Nephron progenitor cell (in vitro differentiated cells): Measurements from ENCODE around the gene MTFP1.

Experiments
- DNase-seq: peaks from one replicate; pipeline ENCODE4 v3.0.0; 2021
- H3K27ac Mint-ChIP-seq: 2 replicates; pipeline ENCODE4 v1.8.0; 2021; ENCODE audit warnings: mild to moderate bottlenecking, moderate library complexity, mixed read lengths
- H3K27me3 Mint-ChIP-seq: 2 replicates; pipeline ENCODE4 v1.8.0; 2021; ENCODE audit warnings: mild to moderate bottlenecking, low read depth, mixed read lengths; ENCODE audit not compliant: poor library complexity
- H3K36me3 Mint-ChIP-seq: 2 replicates; pipeline ENCODE4 v1.8.0; 2021; ENCODE audit warnings: low read depth, mixed read lengths
- H3K4me1 Mint-ChIP-seq: 2 replicates; pipeline ENCODE4 v1.8.0; 2021; ENCODE audit warnings: mixed read lengths
- H3K4me3 Mint-ChIP-seq: 2 replicates; pipeline ENCODE4 v1.8.0; 2021; ENCODE audit warnings: mild to moderate bottlenecking, moderate library complexity, mixed read lengths
- H3K9me3 Mint-ChIP-seq: 2 replicates; pipeline ENCODE4 v1.8.0; 2021; ENCODE audit warnings: mild to moderate bottlenecking, moderate library complexity, mixed read lengths
- CTCF ChIP-seq: fragments of 200-600 bp; sonication (generic); IDR thresholded peaks from 2 replicates; pipeline ENCODE4 v1.5.0; 2021; ENCODE audit warnings: antibody characterized with exemption

Gene MTFP1

DNA sequence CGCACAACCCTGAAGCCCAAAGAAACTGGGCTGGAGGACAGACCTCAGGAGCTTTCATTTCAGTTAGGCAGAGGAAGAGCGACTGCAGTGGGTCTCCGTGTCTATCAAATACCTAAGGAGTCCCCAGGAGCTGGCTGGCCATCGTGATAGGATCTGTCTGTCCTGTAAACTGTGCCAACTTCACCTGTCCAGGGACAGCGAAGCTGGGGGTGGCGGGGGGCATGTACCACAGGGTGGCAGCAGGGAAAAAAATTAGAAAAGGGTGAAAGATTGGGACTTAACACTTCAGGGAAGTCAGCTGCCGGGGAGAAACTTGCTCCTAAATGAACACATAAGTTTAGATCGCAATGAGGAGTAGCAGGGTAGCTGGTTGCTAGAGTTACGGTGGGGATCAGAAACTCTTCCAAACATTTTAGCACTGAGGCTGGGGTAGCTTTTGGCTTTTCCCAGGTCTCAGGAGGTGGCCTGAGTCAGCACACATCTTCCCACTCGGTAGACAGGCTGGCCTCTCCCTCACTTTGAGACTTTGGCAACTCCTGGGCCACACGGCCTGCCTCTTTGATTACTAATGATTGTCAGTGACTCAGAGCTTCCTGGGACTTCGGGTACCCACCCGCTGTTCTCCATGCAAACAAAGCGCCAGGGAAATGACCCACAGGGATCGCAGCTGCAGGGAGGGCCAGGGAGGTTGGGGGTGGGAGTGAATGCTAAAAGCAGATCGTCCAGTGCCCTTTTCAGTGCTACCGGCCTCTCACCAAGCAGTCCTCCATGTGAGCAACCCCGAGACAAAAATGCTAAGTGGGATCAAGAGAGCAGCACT is 2.9 kb upstream of the MTFP1 start:
- no peak for DNase-seq
- H3K4me1 Mint-ChIP-seq = peaks cover 53% of the 10 kb centered on the region

DNA sequence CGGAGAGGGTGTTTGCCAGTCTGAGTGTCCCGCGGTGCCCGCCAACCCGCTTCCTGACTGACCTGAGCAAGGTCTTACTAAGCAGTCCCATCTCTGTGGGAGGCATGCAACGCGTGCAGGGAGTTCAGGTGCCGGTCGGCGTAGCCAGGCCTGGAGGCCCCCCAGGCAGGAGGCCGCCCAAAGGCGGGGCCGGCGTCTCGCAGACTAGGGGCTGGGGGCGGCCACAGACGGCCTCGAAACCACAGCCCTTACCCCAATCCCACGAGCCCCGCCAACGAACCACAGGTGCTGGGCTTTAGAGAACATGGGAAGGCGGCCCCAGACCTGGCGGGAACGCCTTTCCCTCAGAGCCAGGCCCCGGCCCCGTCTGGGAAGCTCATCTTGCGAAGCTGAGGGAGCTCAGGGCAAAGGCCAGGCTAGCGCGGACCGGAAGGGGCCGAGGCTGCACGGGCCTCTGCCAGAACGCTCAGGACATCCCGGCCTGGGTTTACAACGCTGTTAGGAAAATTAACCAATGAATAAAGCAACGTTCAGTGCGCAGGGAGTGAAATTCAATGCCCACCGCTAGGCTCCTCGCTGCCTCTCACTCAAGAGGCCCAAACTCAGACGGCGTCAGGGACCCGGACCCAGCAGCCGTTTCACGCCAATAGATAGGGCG is 2.1 kb upstream of the MTFP1 start:
- no peak for TF ChIP-seq CTCF
- Mint-ChIP-seq H3K4me1 (peaks cover 53% of the 10 kb centered on the region), H3K36me3 (peaks cover 28% of the 10 kb centered on the region), H3K27ac (peak overlapping the region; percentile 98), H3K27me3 (peaks cover 4% of the 10 kb centered on the region), H3K4me3 (peak overlapping the region; percentile 91), H3K9me3 (no peaks in the 10 kb centered on the region)
- no peak for DNase-seq

More for the DNA sequence above, 2.9 kb upstream of the MTFP1 start:
- H3K27ac Mint-ChIP-seq = peak overlapping the region; percentile 94
- peak overlapping the region; percentile 91 for H3K4me3 Mint-ChIP-seq
- H3K9me3 Mint-ChIP-seq = no peaks in the 10 kb centered on the region
- peaks cover 6% of the 10 kb centered on the region for H3K27me3 Mint-ChIP-seq
- peaks cover 21% of the 10 kb centered on the region for H3K36me3 Mint-ChIP-seq
- no peak for TF ChIP-seq CTCF

GRCh38 chr22:30423959-30424533 is 1.5 kb upstream of the MTFP1 start:
- H3K27ac Mint-ChIP-seq = peak overlapping the region; percentile 98
- H3K9me3 Mint-ChIP-seq = no peaks in the 10 kb centered on the region
- no peak for TF ChIP-seq CTCF
- H3K27me3 Mint-ChIP-seq = peaks cover 4% of the 10 kb centered on the region
- H3K4me1 Mint-ChIP-seq = peaks cover 53% of the 10 kb centered on the region
- peak overlapping the region; percentile 91 for H3K4me3 Mint-ChIP-seq
- H3K36me3 Mint-ChIP-seq = peaks cover 30% of the 10 kb centered on the region
- peak; percentile 98 for DNase-seq

DNA sequence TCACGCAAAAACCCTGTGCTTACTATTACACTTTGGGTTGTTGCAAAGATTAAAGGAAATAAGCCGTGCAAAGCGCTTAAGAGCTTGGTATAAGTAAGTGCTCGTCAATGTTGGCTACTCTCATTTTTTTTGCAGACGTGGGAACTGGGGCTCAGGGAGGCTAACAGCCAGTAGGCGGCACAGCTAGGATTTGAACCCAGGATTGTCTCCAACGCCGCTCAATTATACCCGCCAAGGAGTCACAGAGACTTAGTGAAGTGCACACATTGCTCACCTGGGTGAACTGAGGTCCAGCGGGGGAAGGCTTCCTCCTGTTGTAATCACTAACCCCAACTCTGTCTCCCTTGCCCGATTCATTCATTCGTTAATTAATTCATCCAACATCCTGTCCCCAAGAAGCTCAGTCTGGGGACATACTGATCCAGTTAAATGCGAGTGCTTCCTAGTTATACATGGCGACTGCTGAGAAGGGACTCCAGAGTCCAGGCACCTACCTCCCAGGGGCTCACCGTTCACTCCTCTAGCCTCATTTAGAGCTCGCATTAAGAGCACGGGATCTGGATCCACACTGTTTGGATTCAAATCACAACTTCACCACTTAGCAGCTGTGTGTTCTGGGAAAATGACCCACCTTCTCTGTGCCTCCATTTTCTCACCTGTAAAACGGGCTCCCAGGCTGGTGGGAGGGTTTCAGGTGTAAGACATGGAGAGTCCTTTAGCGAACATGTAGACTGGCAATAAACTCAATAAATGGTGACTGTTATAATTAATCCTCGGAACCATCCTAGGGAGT is 838 bp upstream of the MTFP1 start:
- Mint-ChIP-seq H3K27me3 (peaks cover 7% of the 10 kb centered on the region), H3K9me3 (no peaks in the 10 kb centered on the region), H3K27ac (peak overlapping the region; percentile 29), H3K36me3 (peaks cover 25% of the 10 kb centered on the region), H3K4me3 (peak overlapping the region; percentile 91), H3K4me1 (peaks cover 53% of the 10 kb centered on the region)
- no peak for TF ChIP-seq CTCF
- DNase-seq = no peak

- no peaks in the 10 kb centered on the region for H3K9me3 Mint-ChIP-seq
These were observed 297 bp upstream of the MTFP1 start for GRCh38 chr22:30425327-30425615.

More at GRCh38 chr22:30425327-30425615, 297 bp upstream of the MTFP1 start:
- peaks cover 51% of the 10 kb centered on the region for H3K4me1 Mint-ChIP-seq
- H3K4me3 Mint-ChIP-seq = peak overlapping the region; percentile 91
- TF ChIP-seq CTCF = no peak
- H3K27me3 Mint-ChIP-seq = peaks cover 10% of the 10 kb centered on the region
- peak overlapping the region; percentile 13 for H3K27ac Mint-ChIP-seq
- peaks cover 22% of the 10 kb centered on the region for H3K36me3 Mint-ChIP-seq
- DNase-seq = no peak
